Amygdala (tissue), 56 donors: Measurements from ENCODE around the gene PLCH1.
A peak's percentile ranks its signal among the peaks of the same experiment; 100 is the strongest.

Experiments used
- DNase-seq, 56 donors: peaks; one replicate each; lab custom pipeline; 2025; lab: John Stamatoyannopoulos, UW

PLCH1 gene

GRCh38 chr3:155701882-155702465 lies 42.9 kb downstream of the PLCH1 start:
- peak in 1 of 56 donors; percentile 78 for DNase-seq

- DNase-seq = no peak
These were observed 47.3 kb downstream of the PLCH1 start for GRCh38 chr3:155697542-155697941.

- no peak for DNase-seq
These were observed 54.0 kb downstream of the PLCH1 start for GRCh38 chr3:155690921-155691320.

GRCh38 chr3:155688481-155688880 lies 56.4 kb downstream of the PLCH1 start:
- no peak for DNase-seq

GRCh38 chr3:155683344-155683720 lies 61.5 kb downstream of the PLCH1 start:
- no peak for DNase-seq

GRCh38 chr3:155682426-155683343 lies 62.2 kb downstream of the PLCH1 start:
- no peak for DNase-seq

GRCh38 chr3:155676252-155676981 lies 68.5 kb downstream of the PLCH1 start:
- peak in 14 of 56 donors; percentile 1 to 30 (median 6) for DNase-seq

- DNase-seq = no peak
These were observed 69.8 kb downstream of the PLCH1 start for GRCh38 chr3:155675094-155675493.

- no peak for DNase-seq
These were observed 71.5 kb downstream of the PLCH1 start for GRCh38 chr3:155673421-155673820.

GRCh38 chr3:155670335-155670734 lies 74.5 kb downstream of the PLCH1 start:
- DNase-seq = no peak

GRCh38 chr3:155667988-155668387 lies 76.9 kb downstream of the PLCH1 start:
- no peak for DNase-seq

- peak in 5 of 56 donors; percentile 1 to 12 (median 2) for DNase-seq
These were observed 79.8 kb downstream of the PLCH1 start for GRCh38 chr3:155664925-155665695.

- DNase-seq = no peak
These were observed 81.2 kb downstream of the PLCH1 start for GRCh38 chr3:155663467-155664212.

GRCh38 chr3:155661760-155662159 lies 83.1 kb downstream of the PLCH1 start:
- no peak for DNase-seq

- no peak for DNase-seq
These were observed 83.8 kb downstream of the PLCH1 start for GRCh38 chr3:155661042-155661441.

- no peak for DNase-seq
These were observed 86.1 kb downstream of the PLCH1 start for GRCh38 chr3:155658671-155659261.

GRCh38 chr3:155658006-155658405 lies 86.9 kb downstream of the PLCH1 start:
- no peak for DNase-seq

GRCh38 chr3:155657161-155657560 lies 87.7 kb downstream of the PLCH1 start:
- no peak for DNase-seq

GRCh38 chr3:155656466-155656865 lies 88.4 kb downstream of the PLCH1 start:
- DNase-seq = no peak
